ENCODE data around the gene FAM219B.

DNA sequence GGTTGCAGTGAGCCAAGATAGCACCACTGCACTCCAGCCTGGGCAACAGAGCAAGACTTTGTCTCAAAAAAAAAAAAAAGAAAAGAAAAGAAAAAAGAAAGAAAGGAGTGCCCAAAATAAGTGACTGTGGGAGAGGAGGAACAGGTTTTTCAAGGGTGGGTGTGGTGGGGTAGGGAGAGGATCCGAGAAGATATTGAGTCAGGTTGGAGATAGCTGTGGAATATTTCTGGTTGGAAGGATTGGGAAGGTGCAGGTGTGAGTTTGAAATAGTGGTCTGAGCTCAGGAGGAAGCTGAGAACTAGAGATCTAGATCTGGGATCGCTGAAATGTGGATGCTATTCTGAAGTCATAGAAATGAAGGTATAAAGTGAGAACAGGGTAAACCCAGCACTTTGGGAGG lies 41.3 kb downstream of the FAM219B start:
- TF ChIP-seq, protein P1, sequence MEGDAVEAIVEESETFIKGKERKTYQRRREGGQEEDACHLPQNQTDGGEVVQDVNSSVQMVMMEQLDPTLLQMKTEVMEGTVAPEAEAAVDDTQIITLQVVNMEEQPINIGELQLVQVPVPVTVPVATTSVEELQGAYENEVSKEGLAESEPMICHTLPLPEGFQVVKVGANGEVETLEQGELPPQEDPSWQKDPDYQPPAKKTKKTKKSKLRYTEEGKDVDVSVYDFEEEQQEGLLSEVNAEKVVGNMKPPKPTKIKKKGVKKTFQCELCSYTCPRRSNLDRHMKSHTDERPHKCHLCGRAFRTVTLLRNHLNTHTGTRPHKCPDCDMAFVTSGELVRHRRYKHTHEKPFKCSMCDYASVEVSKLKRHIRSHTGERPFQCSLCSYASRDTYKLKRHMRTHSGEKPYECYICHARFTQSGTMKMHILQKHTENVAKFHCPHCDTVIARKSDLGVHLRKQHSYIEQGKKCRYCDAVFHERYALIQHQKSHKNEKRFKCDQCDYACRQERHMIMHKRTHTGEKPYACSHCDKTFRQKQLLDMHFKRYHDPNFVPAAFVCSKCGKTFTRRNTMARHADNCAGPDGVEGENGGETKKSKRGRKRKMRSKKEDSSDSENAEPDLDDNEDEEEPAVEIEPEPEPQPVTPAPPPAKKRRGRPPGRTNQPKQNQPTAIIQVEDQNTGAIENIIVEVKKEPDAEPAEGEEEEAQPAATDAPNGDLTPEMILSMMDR (IDR thresholded peaks at IDR 0.05; ENCODE audit: control extremely low read depth in 1 of 3, insufficient read depth in 1 of 3, low read depth in 1 of 3, low read length in 3 of 3), result no peak
- TF ChIP-seq SRF (IDR thresholded peaks at IDR 0.05; ENCODE audit: low read depth, low read length), result no peak
- TF ChIP-seq POLR2AphosphoS5 (IDR thresholded peaks at IDR 0.05; ENCODE audit: low read depth, low read length), result no peak

Data from H1 (cell line).